Measurements from ENCODE around the gene SLC6A3.

The SLC6A3 gene

DNA sequence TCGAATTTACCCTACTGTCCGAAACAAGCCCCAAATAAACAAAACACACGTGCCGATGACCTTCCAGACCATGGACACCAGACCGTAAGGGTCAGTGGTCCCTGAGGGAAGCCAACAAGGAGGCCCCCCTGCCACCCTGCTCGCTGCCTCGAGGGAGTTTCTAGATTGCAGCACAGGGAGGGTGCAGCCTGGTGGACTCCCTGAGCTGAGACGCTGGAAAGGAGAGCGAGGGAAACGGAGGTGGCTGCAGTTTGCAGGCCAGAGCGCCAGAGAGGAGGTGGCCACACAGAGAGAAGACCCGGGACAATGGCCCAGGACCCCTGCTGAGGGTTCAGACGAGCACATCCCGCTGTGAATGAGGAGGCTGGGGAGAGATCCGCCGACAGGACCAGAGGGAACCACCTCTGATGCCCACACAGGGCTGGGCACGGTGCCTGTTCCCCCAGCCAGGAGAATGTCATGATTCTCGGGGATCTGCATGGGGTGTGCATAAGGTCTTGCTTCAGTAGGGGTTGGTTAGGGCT is 48.9 kb downstream of the SLC6A3 start:
- H3K27me3 ChIP-seq (ENCODE audit: insufficient read depth, low read length, poor library complexity, severe bottlenecking) = no peaks in the 10 kb centered on the region
- H3K79me2 ChIP-seq (ENCODE audit: insufficient read depth, low read length) = no peaks in the 10 kb centered on the region
- TF ChIP-seq, protein P1, sequence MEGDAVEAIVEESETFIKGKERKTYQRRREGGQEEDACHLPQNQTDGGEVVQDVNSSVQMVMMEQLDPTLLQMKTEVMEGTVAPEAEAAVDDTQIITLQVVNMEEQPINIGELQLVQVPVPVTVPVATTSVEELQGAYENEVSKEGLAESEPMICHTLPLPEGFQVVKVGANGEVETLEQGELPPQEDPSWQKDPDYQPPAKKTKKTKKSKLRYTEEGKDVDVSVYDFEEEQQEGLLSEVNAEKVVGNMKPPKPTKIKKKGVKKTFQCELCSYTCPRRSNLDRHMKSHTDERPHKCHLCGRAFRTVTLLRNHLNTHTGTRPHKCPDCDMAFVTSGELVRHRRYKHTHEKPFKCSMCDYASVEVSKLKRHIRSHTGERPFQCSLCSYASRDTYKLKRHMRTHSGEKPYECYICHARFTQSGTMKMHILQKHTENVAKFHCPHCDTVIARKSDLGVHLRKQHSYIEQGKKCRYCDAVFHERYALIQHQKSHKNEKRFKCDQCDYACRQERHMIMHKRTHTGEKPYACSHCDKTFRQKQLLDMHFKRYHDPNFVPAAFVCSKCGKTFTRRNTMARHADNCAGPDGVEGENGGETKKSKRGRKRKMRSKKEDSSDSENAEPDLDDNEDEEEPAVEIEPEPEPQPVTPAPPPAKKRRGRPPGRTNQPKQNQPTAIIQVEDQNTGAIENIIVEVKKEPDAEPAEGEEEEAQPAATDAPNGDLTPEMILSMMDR (conservative IDR thresholded peaks at IDR 0.05; ENCODE audit: low read length) = no peak
- TF ChIP-seq EZH2phosphoT487 (IDR thresholded peaks at IDR 0.05; ENCODE audit: borderline replicate concordance) = no peak
- H3F3A ChIP-seq (ENCODE audit: low read depth) = no peaks in the 10 kb centered on the region
- no peak overlapping the region for H3K4me3 ChIP-seq (ENCODE audit: low read length, poor library complexity, severe bottlenecking)
- no peaks in the 10 kb centered on the region for H3K36me3 ChIP-seq (ENCODE audit: insufficient read depth, low read length)
- no peaks in the 10 kb centered on the region for H4K20me1 ChIP-seq (ENCODE audit: insufficient read depth, low read length, poor library complexity, severe bottlenecking)
- H2AFZ ChIP-seq (ENCODE audit: low read length) = no peak overlapping the region
- no peaks in the 10 kb centered on the region for H3K9me2 ChIP-seq (replicated peaks; ENCODE audit: low read depth, low read length)
- peaks cover 7% of the 10 kb centered on the region for H3K4me1 ChIP-seq (ENCODE audit: insufficient read depth, low read length, poor library complexity, severe bottlenecking)
- H3K9ac ChIP-seq (ENCODE audit: low read depth, low read length, poor library complexity, severe bottlenecking) = no peak overlapping the region
- H3K9me3 ChIP-seq (ENCODE audit: insufficient read depth, low read depth, low read length) = no peaks in the 10 kb centered on the region
- H3K4me2 ChIP-seq (ENCODE audit: low read depth, low read length, poor library complexity, severe bottlenecking) = no peak overlapping the region

DNA sequence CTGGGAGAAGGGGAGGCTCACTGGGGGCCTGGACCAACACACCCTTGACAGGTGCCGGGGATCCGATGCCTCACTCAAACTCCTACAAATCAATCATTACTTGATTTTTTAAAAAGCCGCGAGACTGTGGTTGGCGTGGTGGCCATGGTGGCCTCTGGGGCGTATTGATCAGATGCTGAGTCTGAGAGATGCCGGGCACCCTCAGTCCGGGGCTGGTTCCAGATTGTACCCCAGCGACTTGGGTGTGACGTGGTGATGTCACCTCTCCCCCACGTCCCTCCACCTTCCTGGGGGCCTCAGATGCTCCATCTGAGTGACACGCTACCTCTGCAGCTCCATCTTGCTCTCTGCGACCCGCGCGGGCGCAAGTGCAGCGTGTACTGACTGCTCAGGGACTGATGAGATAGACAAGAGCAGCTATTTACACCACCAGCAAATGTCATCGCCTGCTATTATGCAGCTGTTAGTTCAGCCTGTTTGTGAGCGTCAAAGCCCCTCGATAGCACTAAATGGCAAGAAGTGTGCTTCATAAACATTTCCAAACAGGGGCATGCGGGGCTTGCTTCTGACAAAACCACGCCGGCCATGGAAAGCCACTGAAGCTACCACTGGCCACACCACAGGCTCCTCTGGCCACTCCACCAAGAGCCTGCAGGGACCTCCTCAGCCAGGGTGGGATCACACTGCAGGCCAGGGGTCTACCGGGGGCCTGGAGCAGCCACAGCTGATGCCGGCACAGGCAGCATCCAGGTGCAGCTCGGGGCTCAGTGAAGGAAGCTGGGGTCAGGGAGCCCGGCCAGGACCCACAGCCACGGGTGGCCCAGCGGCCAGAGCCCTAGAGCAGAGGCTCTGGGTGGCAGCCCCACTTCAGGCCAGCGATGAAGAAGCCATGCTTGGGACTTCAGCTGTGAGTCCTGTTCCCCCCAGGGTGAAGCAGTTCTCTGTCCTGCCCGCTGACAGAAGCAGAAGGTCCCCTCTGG is 50.1 kb downstream of the SLC6A3 start:
- Histone ChIP-seq H3K27me3 (ENCODE audit: insufficient read depth, low read length, poor library complexity, severe bottlenecking) (no peaks in the 10 kb centered on the region), H4K20me1 (ENCODE audit: insufficient read depth, low read length, poor library complexity, severe bottlenecking) (no peaks in the 10 kb centered on the region), H3K36me3 (ENCODE audit: insufficient read depth, low read length) (no peaks in the 10 kb centered on the region), H3K4me2 (ENCODE audit: low read depth, low read length, poor library complexity, severe bottlenecking) (no peak overlapping the region), H3K9ac (ENCODE audit: low read depth, low read length, poor library complexity, severe bottlenecking) (no peak overlapping the region), H3F3A (ENCODE audit: low read depth) (no peaks in the 10 kb centered on the region), H3K4me1 (ENCODE audit: insufficient read depth, low read length, poor library complexity, severe bottlenecking) (peaks cover 7% of the 10 kb centered on the region), H3K9me3 (ENCODE audit: insufficient read depth, low read depth, low read length) (no peaks in the 10 kb centered on the region), H3K4me3 (ENCODE audit: low read length, poor library complexity, severe bottlenecking) (no peak overlapping the region), H2AFZ (ENCODE audit: low read length) (no peak overlapping the region), H3K9me2 (replicated peaks; ENCODE audit: low read depth, low read length) (no peaks in the 10 kb centered on the region), H3K79me2 (ENCODE audit: insufficient read depth, low read length) (no peaks in the 10 kb centered on the region)
- TF ChIP-seq, protein P1 (conservative IDR thresholded peaks at IDR 0.05; ENCODE audit: low read length) = no peak
- TF ChIP-seq EZH2phosphoT487 (IDR thresholded peaks at IDR 0.05; ENCODE audit: borderline replicate concordance) = no peak

- H3K4me1 ChIP-seq (ENCODE audit: insufficient read depth, low read length, poor library complexity, severe bottlenecking) = peaks cover 7% of the 10 kb centered on the region
- H3K27me3 ChIP-seq (ENCODE audit: insufficient read depth, low read length, poor library complexity, severe bottlenecking) = no peaks in the 10 kb centered on the region
- no peaks in the 10 kb centered on the region for H3F3A ChIP-seq (ENCODE audit: low read depth)
- H3K9me3 ChIP-seq (ENCODE audit: insufficient read depth, low read depth, low read length) = no peaks in the 10 kb centered on the region
- H3K9ac ChIP-seq (ENCODE audit: low read depth, low read length, poor library complexity, severe bottlenecking) = no peak overlapping the region
- no peaks in the 10 kb centered on the region for H3K79me2 ChIP-seq (ENCODE audit: insufficient read depth, low read length)
- no peak overlapping the region for H3K4me2 ChIP-seq (ENCODE audit: low read depth, low read length, poor library complexity, severe bottlenecking)
- TF ChIP-seq EZH2phosphoT487 (IDR thresholded peaks at IDR 0.05; ENCODE audit: borderline replicate concordance) = no peak
- TF ChIP-seq, protein P1 (conservative IDR thresholded peaks at IDR 0.05; ENCODE audit: low read length) = no peak
- H3K4me3 ChIP-seq (ENCODE audit: low read length, poor library complexity, severe bottlenecking) = no peak overlapping the region
- H3K9me2 ChIP-seq (replicated peaks; ENCODE audit: low read depth, low read length) = no peaks in the 10 kb centered on the region
- H2AFZ ChIP-seq (ENCODE audit: low read length) = no peak overlapping the region
- no peaks in the 10 kb centered on the region for H3K36me3 ChIP-seq (ENCODE audit: insufficient read depth, low read length)
- H4K20me1 ChIP-seq (ENCODE audit: insufficient read depth, low read length, poor library complexity, severe bottlenecking) = no peaks in the 10 kb centered on the region
These were observed 51.4 kb downstream of the SLC6A3 start for GRCh38 chr5:1393571-1394501.
